CD1c-positive myeloid dendritic cell (primary cell): ENCODE results near the gene TPCN1.

Experiments
- DNase-seq: peaks from one replicate; pipeline ENCODE4 v3.0.0-alpha.2; 2016; ENCODE audit errors: extremely low spot score

The TPCN1 gene

DNA sequence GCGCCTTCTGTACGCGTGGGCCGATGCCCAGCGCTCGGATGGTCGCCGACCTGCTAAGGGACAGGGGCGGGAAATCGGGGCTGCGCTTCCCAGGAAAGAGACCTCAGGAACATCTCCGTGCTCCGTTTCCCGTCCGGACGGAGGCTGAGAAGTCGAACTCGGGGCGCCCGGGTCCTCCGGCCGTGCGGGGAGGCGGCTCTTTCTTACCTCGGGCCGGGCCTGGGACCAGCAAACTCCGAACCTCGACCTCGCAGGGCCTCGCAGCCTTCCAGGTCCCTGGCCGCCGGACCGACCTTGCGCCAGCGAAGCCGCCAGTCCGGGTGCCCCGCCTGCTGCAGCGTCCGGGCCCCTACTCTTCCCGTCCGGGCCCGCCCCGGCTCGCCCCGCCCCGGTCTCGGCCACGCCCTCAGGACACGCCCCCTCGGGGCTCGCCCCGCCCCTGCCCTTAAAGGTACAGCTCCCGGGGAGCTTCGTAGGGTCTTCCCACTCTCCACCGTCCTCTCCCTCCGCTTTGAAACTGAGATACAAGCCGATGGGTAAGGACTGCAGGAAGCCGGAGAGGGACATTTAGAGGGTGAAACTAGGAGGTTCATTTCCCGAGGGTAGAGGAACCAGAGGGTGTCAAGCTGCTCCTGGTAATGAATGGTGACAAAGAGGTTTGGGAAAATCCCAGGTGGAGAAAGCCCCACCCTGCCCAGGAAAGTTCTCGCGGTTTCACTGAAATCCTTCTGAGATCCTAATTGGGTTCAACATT is 113.7 kb downstream of the TPCN1 start, which contains the start of gene SLC8B1:
SLC8B1 (minus strand) TSS at position 324 of the 754 bp plus-strand sequence. CDS start 2,231 bp downstream, outside the sequence.
- DNase-seq = peak; percentile 93

DNA sequence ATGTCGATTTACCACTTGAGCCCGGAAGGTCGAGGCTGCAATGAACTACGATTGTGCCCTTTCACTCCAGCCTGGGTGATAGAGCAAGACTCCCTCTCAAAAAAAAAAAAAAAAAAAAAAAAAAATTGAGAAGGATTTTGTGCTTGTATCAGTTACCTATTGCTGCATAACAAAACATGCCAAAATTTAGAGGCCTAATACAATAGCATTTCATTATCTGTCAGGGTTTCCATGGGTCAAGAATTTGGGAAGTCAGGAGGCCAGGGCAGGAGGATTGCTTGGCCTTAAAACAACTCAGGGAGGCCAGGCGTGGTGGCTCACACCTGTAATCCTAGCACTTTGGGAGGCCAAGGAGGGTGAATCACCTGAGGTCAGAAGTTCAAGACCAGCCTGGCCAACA is 118.3 kb downstream of the TPCN1 start:
- DNase-seq = no peak

DNA sequence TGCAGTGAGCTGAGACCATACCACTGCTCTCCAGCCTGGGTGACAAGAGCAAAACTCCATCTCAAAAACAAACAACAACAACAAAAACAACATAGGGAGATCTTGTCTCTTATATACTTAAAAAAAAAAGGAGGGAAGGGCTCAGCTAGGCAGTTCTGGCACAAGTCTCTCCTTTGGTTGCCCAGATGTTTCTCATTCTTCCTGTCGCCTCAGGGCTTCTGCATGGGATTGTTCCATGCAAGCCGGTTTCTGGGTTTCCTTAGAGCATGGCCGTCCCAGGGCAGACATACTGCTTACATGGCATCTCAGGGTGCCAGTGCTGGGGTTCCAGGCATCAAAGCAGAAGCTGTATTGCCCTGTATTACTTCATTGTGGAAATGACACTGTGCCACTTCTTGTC is 118.8 kb downstream of the TPCN1 start:
- no peak for DNase-seq

DNA sequence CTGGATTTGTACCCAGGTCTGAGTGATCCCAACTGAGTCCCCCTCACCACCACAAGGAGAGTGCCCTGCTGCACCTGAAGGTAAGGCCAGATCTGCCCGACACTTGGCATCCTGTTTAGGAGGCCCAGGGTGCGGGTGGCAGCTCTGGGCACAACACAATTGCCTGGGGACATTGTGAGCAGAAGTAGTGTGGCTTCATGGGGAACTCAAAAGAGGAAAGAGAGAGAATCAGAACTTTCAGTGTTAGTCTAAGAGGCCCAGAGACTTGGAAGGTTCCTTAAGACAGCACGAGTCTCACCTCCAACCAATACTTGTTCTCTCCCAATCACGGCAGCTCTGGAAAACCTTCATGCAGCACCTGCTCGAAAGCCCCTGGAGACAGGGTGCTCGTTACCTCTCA is 120.3 kb downstream of the TPCN1 start:
- DNase-seq = peak; percentile 63

DNA sequence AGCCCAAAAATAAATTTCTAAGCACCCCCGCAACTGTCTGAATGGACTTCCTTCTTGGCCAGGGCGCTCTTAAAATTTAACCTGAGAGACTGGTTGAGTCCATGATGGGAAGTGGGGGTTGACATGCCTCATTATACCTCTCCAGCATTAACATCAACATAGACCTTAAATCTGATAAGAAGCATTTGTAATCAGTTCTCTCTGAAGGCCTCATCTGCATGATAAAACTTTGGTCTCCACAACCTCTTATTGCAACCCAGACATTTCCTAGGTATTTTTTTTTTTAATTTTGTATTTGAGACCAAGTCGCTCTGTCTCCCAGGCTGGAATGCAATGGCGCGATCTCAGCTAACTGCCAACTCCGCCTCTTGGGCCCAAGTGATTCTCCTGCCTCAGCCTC is 124.1 kb downstream of the TPCN1 start:
- no peak for DNase-seq

DNA sequence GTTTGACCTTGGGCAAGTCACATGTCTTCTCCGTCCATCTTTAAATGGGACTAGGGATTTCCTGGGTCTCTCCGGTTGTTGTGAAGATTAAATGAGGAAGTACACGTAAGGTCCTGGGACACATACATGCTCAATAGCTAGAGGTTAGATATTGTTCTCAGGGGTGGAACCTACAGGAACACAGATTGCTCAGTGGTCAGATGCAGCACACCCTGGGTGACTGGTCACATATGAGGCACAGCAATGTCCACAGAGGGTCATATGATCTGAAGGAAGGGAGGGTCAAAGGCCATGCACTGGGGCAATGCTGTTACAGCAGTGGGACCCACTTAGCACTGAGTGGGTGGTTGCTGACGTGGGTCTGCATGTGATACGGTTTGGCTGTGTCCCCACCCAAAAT is 125.1 kb downstream of the TPCN1 start:
- peak; percentile 58 for DNase-seq

DNA sequence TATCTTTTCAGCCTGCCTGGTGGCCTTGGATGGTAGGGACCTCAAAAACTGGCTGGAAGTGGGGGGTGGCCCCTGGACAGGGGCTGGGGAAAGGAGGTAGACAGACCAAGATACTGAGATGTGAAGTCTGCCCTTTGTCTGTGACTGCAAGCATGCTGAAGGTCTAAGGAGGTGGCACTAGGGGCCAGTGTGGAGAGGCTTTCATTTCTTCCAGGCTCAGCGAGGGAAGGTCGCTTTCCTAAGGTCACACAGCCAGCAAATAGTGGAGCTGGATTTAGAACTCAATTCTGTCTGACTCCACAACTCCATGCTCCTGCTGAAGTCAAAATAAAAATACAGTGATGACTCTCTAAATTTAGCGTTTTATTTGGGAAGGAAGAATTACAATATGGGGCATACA is 125.8 kb downstream of the TPCN1 start:
- no peak for DNase-seq

DNA sequence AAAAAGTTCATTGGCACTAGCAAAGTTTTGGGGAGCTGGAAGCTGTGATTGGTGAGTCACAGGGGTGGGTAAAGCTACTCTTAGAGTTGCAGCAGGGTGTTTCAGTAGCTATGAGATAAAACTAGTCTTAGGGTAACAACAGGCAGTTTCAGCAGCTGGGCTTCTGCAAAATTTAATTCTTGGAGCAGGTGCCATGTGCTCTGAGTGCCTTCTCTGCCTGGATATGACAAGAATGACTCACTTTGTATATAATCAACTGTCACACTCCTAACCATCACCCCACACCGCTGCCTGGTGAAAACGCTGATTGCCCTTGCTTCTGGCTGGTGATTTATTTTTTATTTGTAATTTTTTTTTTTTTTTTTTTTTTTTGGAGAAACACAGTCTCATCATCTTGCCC is 126.6 kb downstream of the TPCN1 start:
- DNase-seq = no peak
